ENCODE data around the gene ACAT1.
"Not testable (repeated sequence)": the region's sequence is repeated elsewhere in the genome, so short reads cannot be mapped to it uniquely, and the experiment has no call there.

Gene ACAT1

DNA sequence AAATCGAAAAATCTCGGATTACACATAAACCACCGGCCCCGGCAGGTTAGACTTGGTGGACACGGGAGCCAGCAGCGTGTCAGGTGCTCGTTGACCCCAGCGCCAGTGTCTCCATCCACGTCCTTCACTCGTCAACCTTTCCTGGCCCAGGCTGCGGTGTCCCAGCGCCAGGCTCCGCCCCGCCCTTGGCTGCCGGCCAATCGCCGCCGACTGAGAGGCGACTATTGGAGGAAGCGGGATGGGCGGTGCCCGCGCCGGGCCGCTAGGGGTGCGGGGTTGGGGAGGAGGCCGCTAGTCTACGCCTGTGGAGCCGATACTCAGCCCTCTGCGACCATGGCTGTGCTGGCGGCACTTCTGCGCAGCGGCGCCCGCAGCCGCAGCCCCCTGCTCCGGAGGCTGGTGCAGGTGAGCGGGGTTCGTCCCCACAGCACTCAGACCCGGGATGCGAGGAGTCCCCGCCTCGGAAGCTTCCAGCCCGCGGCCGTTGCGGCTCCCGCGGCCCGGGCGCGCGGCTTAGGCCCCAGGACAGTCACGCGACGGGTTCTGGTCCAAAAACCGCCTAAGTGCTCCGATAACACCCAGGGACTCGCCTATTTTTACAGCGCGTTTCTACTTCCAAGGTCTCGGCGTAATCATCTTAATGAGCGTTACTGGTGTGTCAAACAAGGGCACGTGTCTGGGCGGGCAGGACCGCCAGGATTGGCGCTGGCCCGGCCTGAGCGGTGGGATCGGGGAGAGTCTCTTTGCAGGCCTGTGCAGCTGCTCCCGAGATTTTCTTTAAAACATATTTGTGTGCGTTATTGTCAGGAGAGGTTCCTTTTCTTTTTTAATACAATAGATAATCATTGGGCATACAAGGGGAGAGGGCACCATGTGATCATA, at the start of gene ACAT1:
ACAT1 (plus strand) TSS at position 294 of the 882 bp plus-strand sequence; CDS start at position 334, 40 bp downstream.
- DNase-seq: peak; percentile 94

DNA sequence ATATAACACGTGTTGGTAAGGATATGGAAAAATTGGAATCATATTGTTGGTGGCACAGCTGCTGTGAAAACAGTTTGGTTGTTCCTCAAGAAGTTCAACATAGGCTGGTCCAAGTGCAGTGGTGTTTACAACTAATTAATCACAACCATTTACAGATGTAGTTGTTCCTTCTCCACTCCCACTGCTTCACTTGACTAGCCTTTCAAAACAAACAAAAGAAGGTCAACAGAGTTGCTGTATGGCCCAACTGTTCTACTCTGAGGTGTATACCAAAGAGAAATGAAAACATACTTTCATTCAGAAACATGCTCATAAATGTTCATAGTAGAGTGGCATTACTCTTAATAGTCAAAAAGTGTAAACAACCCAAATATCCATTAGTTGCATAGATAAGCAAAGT, 36.6 kb upstream of the ACAT1 start:
- DNase-seq: no peak

DNA sequence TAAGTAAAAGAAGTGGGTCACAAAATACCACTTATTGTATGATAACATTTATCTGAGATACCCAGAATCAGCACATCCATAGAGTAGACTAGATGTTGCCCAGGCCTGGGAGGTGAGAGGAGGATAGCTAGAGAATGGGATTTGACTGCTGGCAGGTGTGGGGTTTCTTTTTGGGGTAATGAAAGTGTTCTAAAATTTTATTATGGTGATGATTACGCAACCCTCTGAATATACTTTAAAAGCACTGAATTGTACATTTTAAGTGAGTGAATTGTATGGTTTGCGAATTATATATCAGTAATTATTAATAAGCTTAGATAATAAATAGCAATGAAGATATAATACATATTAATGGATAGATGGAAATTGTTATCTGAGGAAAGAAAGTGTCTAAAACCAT, 35.7 kb upstream of the ACAT1 start:
- no peak for DNase-seq

DNA sequence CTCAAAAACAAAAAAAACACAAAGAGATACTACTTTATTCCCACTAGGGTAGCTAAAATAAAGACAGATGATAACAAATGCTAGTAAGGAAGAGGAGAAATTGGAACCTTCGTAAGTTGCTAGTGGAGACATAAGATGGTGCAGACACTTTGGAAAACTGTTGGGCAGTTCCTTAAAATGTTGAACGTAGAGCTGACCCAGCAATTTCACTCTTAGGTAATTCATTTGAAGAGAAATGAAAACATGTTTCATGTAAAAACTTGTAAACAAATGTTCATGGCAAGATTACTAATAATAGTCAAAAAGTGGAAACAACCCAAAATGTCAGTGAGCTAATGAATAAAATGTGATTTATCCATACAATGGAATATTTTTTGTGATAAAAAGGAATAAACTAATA, 29.2 kb upstream of the ACAT1 start:
- no peak for DNase-seq

DNA sequence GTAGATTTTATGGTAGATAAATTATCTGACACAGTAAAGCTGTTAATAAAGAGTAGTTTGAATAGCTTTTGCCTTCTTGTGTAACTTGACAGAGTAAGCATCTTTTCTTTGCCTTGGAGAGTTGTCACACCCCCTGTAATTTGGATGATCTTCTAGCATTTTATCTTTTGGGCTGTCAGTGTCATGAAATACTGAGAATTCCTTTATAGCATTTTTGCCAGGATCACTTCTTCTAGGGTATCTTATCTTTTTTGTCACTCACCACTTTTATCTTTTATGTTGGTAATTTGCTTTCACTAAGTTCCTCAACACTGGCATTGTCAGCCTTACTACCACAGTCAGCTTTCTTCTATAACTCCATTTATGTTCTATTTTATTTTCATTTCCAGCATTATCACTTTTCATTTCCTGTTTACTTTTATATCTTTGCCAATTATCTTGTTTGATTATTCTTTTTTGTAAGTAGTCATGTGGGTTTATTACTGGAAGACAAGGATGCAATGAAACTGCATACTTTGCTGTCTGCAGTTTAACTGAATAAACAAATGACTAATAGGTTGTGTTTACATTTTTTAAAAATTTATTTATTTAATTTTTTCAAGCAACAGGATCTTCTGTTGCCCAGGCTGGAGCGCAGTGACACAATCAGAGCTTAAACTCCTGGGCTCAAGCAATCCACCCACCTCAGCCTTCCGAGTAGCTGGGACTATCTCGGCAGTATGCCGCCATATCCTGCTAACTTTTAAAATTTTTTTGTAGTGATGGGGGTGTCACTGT, 28.1 kb upstream of the ACAT1 start:
- DNase-seq: no peak

DNA sequence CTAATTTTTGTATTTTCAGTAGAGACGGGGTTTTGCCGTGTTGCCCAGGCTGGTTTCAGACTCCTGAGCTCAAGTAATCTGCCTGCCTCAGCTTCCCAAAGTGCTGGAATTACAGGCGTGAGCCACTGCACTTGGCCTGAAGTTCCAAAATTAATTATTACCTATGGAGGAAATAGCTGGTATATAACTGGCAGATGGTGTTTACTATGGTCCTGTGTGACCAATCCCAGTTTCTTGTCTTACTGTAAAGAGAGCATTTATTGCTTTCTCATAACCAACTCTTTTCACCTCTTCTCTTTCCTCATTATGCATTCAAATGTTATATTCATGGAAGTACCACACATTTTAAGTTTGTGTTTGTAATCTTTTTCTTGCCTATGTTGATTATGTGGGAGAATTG, 24.2 kb upstream of the ACAT1 start:
- no peak for DNase-seq

DNA sequence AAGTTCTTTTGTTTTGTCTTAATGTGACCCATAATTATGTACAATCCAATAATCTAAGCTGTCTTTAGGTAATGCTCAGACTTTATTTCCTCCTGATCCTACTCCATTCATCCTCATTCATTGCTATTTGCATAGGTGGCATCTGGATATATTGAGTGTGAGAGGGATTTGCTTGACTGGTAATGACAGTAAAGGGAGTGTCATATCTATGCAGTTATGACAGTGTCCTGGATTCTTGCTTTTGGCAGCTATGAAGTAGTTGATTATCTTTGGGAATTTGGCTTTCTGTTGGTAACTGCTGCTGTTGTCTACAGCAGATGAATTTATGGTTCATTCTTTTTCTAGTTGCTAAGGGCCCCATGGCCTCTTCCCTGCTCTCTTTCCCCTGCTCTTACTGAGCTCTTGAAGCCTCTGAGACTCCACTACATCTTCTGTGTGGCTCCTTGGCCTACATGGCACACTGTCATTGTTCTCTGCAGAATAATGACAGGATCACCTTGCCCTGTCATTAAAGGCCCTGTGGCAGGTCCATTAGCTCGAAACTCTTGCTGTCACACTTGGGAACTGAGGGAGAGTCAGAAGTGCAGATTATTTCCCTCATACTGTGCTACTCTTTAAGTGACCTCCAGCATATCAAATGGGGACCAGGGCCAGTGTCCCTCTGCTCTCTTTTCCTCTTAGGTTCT, 20.1 kb upstream of the ACAT1 start:
- no peak for DNase-seq

DNA sequence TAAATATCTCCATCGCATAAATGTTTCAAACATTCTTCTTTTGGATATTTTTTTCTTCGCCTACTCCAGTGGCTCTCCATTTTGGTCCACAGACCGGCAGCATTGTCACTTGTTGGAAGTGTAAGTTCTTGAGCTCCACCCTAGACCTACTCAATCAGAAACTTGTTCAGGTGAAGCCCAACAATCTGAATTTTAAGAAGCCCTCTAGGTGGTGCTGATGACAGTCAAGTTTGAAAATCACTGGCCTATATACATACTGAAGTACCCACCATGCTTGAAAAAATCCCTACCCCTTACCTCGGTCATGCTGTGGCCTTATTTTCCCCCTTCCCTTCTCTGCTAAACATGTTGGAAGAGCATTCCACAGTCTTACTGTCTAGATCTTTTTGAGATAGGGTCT, 10.2 kb upstream of the ACAT1 start:
- DNase-seq: no peak

DNA sequence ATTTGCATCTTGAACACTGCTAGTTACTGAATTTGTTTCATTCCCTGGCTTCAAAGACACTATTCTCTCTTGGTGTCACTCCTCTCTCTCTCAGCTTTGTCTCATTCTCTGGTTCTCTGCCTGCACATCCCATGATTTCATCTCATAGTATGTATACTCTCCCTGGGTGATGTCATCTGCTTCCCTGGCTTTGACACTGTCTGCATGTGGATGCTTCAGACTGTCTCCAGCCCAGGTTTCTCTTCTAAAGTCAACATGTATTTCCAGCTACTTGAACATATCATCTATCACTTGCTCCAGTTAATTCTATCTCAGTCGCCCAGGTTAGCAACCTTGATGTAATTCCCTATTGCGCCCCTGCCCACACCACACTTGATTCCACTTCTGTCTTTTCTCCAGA, 9.3 kb upstream of the ACAT1 start:
- no peak for DNase-seq

DNA sequence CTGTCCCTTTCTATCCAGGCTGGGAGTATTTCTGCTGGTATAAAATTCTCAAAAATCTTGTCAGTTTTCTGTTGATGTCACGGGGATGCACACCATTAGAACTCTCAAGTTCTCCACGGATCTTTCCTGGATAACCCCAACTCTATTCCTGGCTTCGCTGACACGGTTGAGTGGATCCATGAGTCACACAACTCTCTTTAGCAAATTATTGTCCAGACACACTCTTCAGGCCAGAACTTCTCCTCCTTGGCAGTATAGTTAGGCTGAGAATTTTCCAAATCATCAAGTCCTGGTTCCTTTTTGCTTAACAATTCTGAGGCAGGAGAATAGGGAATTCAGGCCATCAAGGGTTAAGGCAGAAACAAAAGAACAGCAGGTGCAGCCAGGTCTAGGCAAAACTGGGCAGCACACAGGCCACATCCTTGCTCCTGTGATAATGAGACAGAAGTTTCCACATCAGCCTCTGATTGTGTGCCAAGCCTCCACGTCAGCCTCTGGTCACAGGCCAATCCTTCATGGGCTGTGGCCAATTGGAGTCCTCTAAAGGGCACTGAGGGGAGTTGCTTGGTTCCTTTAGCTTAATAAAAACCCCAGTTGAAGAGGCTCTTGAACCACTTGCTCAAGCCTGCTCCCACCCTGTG, 5.7 kb upstream of the ACAT1 start:
- DNase-seq: no peak

DNA sequence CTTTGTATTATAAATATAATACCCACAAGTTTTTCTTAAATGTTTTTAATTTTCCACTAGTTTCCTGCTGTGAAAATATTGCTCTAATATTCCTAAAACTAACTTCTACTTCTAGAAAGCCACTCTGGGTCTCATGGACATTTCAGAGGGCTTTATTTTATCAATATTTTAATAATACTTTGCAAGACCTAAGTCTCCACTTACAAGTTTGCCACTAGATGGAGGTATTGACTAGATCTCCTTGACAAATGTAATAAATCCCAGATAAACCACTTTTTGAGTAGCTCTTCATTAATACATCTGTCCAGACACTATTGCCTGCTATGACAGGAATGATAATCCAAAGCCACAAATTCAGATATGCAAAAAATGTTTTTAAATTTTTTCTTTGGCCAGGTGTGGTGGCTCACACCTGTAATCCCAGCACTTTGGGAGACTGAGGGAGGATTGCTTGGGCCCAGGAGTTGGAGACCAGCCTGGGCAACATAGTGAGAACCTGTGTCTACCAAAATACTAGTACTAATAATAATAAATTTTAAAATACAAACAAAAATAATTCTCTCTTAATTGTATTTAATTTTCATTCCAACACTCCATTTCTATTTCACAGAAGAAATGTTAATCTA, 3.5 kb upstream of the ACAT1 start:
- peak; percentile 46 for DNase-seq

DNA sequence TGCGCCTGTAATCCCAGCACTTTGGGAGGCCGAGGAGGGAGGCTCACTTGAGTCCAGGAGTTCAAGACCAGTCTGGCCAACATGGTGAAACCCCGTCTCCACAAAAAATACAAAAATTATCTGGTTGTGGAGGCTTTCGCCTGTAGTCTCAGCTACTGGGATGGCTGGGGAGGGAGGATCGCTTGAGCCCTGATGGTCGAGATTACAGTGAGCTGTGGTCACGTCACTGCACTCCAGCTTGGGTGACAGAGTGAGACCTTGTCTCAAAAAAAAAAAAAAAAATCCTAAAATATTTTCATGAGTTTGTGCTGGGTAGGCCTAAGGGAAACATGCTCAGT, 462 bp upstream of the ACAT1 start:
- DNase-seq: not testable (repeated sequence)

DNA sequence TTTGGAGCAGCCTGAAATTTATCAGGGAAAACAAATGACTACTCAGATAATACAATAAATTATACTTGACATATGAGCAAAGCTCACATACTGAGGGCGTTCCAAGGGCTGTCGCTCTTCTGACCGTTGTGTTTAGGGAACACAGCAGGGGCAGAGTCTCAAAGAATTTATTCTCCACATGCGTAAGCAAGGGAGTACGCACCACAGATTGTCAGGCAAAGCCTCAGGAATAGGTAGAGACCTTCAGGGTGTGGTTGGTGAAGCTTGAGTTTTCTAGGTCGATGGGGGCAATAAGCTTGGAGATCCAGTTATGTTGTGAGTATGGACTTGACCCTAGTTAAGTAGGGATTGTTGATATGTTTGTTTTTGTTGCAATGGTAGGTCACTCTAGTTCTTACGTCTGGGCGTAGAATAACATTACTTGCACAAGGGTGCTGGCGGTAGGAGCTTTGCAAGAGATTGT, 830 bp downstream of the ACAT1 start:
- DNase-seq: no peak

DNA sequence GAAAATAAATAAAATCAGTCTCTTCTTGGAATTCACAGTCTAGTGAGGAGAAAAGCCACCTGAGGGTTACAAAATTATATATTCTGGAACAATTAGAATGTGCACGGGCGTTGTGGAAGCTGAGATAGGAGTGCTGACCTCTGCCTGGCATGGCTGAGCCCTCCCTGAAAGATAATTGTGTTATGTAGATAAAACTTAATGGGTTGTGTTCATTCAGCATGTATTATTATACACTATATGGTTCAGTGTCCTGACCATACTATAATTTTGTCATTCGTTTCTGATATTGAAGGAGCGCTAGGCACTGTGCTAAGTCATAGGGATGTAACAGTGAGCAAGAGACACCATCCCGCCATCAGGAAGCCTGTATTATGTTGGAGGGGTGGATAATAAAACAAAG, 3.7 kb downstream of the ACAT1 start:
- DNase-seq: no peak

DNA sequence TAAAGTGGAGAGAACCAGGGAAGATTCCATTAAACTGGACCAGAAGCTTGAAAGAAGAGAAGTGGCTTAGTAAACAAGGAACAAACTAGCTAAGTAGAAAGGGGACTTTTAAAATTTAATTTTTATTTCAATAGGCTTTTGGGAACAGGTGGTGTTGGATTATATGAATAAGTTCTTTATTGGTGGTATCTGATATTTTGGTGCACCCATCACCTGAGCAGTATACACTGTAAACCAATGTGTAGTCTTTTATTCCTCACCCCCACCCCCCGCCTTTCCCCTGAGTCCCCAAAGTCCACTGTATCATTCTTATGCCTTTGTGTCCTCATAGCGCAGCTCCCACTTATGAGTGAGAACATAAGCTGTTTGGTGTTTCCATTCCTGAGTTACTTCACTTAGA, 7.4 kb downstream of the ACAT1 start:
- no peak for DNase-seq

DNA sequence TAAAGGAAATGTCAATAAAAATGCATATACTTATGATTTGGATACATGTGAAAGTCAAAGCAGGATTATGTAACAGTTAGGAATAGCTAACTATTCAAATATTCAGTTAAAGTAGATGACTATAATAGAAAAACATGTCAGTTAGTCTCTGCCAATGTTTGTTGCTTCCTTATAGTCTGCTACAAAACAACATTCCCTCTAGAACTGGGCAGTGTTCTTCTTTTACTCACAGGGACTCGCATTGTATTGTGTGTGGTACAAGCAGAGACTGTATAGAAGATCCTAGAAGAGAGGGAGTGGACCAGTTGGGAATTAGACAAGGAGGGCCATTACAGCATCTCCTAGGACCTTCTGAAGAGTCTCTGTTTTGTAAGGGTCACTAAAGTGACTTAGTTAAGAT, 10.6 kb downstream of the ACAT1 start:
- DNase-seq: no peak

DNA sequence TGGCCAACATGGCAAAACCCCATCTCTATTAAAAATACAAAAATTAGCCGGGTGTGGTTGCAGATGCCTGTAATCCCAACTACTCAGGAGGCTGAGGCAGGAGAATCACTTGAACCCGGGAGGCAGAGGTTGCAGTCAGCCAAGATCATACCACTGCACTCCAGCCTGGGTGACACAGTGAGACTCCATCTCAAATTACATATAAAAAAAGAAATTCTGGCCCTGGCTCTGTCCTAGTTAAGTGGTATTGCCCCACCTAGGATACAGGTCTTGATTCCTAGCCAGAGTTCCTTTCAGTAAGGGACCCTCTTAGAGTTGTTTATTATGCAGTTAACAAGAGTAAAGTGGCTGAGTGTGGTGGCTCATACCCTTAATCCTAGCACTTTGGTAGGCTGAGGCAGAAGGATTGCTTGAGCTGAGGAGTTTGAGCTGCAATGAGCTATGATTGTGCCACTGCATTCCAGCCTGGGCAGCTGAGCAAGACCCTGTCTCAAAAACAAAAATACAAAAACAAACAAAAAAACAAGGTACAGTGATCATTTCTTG, 11.7 kb downstream of the ACAT1 start:
- not testable (repeated sequence) for DNase-seq

DNA sequence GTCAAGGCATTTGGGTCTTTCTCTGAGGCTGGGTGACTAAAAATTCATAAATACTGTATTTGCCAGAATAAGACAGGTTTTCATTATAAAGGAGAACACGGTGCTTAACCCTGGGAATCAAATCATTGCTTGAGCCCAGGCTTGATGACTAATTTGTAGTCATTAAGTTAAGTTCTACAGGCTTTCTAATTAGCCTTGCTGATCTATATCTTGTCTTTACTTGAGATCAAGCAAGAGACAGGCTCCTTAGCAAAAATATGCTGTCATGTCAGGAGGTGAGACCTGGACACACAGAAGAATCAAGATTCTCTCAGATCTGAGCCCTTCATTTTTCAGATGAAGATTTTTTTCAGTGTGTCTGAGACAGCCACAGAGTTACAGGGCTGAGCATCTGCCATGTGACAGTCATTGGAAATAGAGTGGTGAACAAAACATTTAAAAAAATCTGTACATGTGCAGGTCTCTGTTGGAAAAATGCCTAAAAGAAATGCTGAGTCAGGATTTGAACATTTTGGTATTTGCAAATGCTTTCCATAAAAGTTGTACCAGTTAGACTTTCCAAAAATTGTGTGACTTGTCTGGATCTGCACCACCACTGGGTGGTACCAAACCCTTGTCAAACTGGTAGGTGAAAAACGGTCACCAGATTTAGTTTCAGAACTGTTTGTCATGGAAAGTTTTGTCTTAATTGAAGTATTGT, 14.6 kb downstream of the ACAT1 start:
- peak; percentile 31 for DNase-seq

DNA sequence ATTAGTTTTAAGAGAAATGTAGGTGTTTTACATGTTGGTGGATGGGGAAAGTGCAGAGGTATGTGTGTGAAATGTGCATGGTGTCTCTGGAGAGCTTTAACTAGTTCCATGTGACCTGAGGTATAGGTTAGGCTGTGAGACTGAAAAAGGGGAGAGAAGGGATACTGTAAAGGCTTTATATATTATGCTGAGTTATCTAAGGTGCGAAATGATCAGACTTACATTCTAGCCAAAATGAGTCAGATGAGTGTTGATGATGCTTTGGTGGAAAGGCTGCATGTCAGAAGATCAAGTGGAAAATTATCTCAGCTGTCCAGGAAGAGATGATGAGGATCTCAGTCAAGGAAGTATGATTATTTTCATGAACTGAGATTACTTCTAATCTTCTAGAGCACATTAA, 15.8 kb downstream of the ACAT1 start:
- no peak for DNase-seq

DNA sequence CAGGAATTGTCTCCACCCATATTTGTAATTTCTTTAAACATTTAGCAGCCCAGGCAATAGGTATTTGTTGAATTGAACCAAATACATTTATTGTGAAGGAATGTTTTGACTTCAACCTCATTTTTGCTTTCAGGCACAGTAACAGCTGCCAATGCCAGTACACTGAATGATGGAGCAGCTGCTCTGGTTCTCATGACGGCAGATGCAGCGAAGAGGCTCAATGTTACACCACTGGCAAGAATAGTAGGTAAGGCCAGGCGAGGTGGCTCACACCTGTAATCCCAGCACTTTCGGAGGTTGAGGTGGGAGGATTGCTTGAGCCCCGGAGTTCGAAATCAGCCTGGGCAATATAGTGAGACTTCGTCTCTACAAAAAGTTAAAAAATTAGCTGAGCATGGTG, 20.9 kb downstream of the ACAT1 start:
- DNase-seq: no peak

DNA sequence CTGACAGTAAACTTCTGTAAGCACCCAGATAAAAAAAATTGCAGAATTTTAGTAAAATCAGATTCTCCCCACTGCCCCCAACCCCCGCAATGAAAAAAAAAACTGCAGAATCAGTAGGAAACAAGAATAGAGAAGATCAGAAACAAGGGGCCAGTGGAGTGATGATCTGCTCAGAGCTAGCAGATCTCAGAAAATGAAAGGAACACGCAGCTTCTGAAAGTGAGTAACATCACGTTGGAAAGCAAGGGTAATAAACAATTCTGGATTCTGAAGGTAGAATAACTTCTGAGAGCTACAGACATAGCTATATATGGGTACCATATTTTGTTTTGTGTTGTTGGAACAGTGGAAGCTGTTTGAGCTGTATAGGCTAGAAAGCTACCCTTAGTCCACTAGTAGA, 23.2 kb downstream of the ACAT1 start:
- no peak for DNase-seq

DNA sequence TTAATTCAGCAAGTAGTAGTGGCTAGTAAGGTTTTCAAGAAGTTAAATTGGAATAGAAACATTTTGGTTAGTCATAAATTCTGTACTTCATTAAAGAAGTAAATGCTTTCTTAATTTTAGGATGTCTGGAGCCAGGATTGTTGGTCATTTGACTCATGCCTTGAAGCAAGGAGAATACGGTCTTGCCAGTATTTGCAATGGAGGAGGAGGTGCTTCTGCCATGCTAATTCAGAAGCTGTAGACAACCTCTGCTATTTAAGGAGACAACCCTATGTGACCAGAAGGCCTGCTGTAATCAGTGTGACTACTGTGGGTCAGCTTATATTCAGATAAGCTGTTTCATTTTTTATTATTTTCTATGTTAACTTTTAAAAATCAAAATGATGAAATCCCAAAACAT, 25.8 kb downstream of the ACAT1 start:
- DNase-seq: no peak
